Lung microvascular endothelial cell (primary cell): ENCODE data around the gene MR1. TPM values are rescaled to one million over a fixed set of nuclear protein-coding genes. Genes with fewer than 3 reads are reported as not detected.

Source experiments
- DNase-seq, 2 donors: peaks; one replicate each; pipeline versions ENCODE4 v3.0.0 to v3.0.0-alpha.2; 2010; ENCODE audit warnings: low read depth in 2 of 2
- total RNA-seq: library from RNA; depleted of rRNA; stranded (reverse); fragments of >200 nt; gene quantifications from 2 replicates; pipeline ENCODE4 v1.2.1, GENCODE V29; 2014

Gene MR1
- total RNA-seq, 1 donor from 2014 or later: 0.99 TPM

GRCh38 chr1:181106479-181106878 lies 72.7 kb downstream of the MR1 start:
- DNase-seq: peak in 1 of 2 donors; percentile 47

DNA sequence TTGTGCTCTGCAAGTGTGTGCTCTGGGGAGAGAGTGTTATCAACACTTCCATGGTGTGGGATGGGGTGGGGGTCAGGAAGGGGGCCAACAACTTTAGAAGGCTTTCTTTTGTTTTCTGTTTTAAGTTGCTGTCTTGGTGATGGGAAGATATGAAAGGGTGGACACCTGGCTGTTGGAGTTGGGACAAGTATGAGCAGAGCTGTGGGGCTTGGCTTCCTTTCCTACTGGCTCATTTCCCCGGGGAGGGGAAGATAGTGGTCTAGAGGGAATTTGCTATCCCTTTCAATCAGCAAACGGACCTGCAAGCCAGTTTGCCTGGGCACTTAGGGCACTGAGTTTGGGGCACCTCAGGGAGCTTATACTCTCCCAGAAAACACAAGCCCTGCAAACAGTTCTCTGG lies 73.9 kb downstream of the MR1 start:
- DNase-seq: no peak

- no peak for DNase-seq
Measured at GRCh38 chr1:181108304-181108867, 74.6 kb downstream of the MR1 start.

GRCh38 chr1:181110013-181110412 lies 76.2 kb downstream of the MR1 start:
- no peak for DNase-seq

Other genes starting within 250 kb of the MR1 start
- gene KIAA1614, start 121.1 kb upstream of the MR1 start, total RNA-seq: 1.5 and 3.6 TPM in 2 replicates
- gene STX6, start 11.1 kb upstream of the MR1 start, total RNA-seq: 30.8 and 31.2 TPM in 2 replicates
- gene IER5, start 54.7 kb downstream of the MR1 start, total RNA-seq: 14.1 and 16.1 TPM in 2 replicates